GM12878 (cell line): ENCODE results near the gene DENND1C. TPM values are rescaled to one million over a fixed set of nuclear protein-coding genes. Genes with fewer than 3 reads are reported as not detected.
A peak's percentile ranks its signal among the peaks of the same experiment; 100 is the strongest.

ENCODE experiments used
- ATAC-seq: fragments of 200-7000 bp; cut with Tn5 transposase; 3 replicates; pipeline ENCODE4 v1.9.1; 2020; ENCODE audit warnings: mild to moderate bottlenecking, moderate library complexity
- BruUV-seq: library from RNA; stranded (reverse); fragments of 400-500 nt; replicated peaks from 2 replicates; lab custom pipeline; 2021; lab: Mats Ljungman, UMichigan
- CTCF ChIA-PET: fragments of 300-600 bp; sonication (Branson Sonifier 250); formaldehyde crosslinking; extraction: SDS; loops from one replicate; lab custom pipeline; 2021; ENCODE audit warnings: inconsistent platforms; lab: Yijun Ruan, JAX
- POLR2A ChIA-PET: fragments of 350-600 bp; formaldehyde crosslinking; extraction: SDS; loops from one replicate; lab custom pipeline; 2021; ENCODE audit warnings: inconsistent platforms; lab: Charles Lee
- RAD21 ChIA-PET: fragments of 300-600 bp; sonication (Branson Sonifier 250); formaldehyde crosslinking; loops from one replicate; lab custom pipeline; 2023; ENCODE audit warnings: antibody characterized with exemption; ENCODE audit not compliant: unreplicated experiment; lab: Charles Lee
- SMC1A ChIA-PET: fragments of 300-600 bp; sonication (Branson Sonifier 250); formaldehyde crosslinking; loops from one replicate; lab custom pipeline; 2023; ENCODE audit not compliant: unreplicated experiment, uncharacterized antibody; lab: Charles Lee
- DNase-seq: peaks from one replicate; pipeline ENCODE4 v3.0.0-alpha.2; 2011; ENCODE audit warnings: low read depth, low spot score
- FAIRE-seq: peaks from 3 replicates; lab custom pipeline; 2011; peaks lifted over from hg19 to GRCh38; lab: Jason Lieb, UNC
- H2AFZ ChIP-seq: 2 replicates; pipeline ENCODE4 v1.6.0; 2011; ENCODE audit warnings: low read depth, low read length, control low read depth; ENCODE audit not compliant: control insufficient read depth
- H3K27ac ChIP-seq: 2 replicates; pipeline ENCODE4 v1.5.1; 2011; ENCODE audit warnings: control low read depth; ENCODE audit not compliant: control insufficient read depth, insufficient read depth
- H3K27me3 ChIP-seq, 2 experiments: replicated peaks in 1 of 2; 2 replicates each; pipeline versions ENCODE4 v1.6.0 to v1.6.1; 2011; ENCODE audit warnings: low read length in 1 of 2; ENCODE audit not compliant: control insufficient read depth in 2 of 2, insufficient read depth in 2 of 2
- H3K36me3 ChIP-seq, 2 experiments: 2 replicates each; pipeline ENCODE4 v1.5.1; 2011; ENCODE audit warnings: low read length in 1 of 2; ENCODE audit not compliant: control insufficient read depth in 2 of 2, insufficient read depth in 2 of 2
- H3K4me1 ChIP-seq: 2 replicates; pipeline ENCODE4 v1.6.1; 2011; ENCODE audit warnings: mild to moderate bottlenecking, low read length, moderate library complexity, mixed read lengths; ENCODE audit not compliant: control insufficient read depth, insufficient read depth
- H3K4me2 ChIP-seq: 2 replicates; pipeline ENCODE4 v1.6.0; 2011; ENCODE audit warnings: control low read depth; ENCODE audit not compliant: control insufficient read depth, insufficient read depth
- H3K4me3 ChIP-seq: fragments of 200-600 bp; sonication (generic); 2 replicates; pipeline ENCODE4 v1.5.1; 2016
- H3K79me2 ChIP-seq: 2 replicates; pipeline ENCODE4 v1.6.0; 2011; ENCODE audit warnings: low read length; ENCODE audit not compliant: control insufficient read depth, insufficient read depth
- H3K9ac ChIP-seq: 2 replicates; pipeline ENCODE4 v1.8.0; 2011; ENCODE audit warnings: low read length, control low read depth, mixed read lengths; ENCODE audit not compliant: control insufficient read depth, insufficient read depth
- H3K9me3 ChIP-seq: replicated peaks from 3 replicates; pipeline ENCODE4 v1.5.1; 2011; ENCODE audit warnings: mild to moderate bottlenecking, low read length; ENCODE audit not compliant: control insufficient read depth, insufficient read depth
- H4K20me1 ChIP-seq: 2 replicates; pipeline ENCODE4 v1.6.0; 2011; ENCODE audit not compliant: control insufficient read depth, insufficient read depth
- BMI1 ChIP-seq: fragments of 450-650 bp; IDR thresholded peaks from 2 replicates; pipeline ENCODE4 v1.6.1; 2016; ENCODE audit warnings: mild to moderate bottlenecking, moderate library complexity, borderline replicate concordance
- FOXK2 ChIP-seq: fragments of 450-650 bp; IDR thresholded peaks from 2 replicates; pipeline ENCODE4 v1.6.1; 2017; ENCODE audit warnings: mild to moderate bottlenecking, moderate library complexity
- KLF5 ChIP-seq: fragments of 450-650 bp; IDR thresholded peaks from 2 replicates; pipeline ENCODE4 v1.6.1; 2014; ENCODE audit warnings: mild to moderate bottlenecking; ENCODE audit not compliant: partially characterized antibody
- MXI1 ChIP-seq: fragments of 150-350 bp; IDR thresholded peaks from 2 replicates; pipeline ENCODE4 v1.6.1; 2011; ENCODE audit warnings: low read depth, mild to moderate bottlenecking, inconsistent platforms, low read length, improper control_type of control experiment
- NFXL1 ChIP-seq: fragments of 450-650 bp; IDR thresholded peaks from 2 replicates; pipeline ENCODE4 v1.6.1; 2017; ENCODE audit warnings: antibody characterized with exemption, mild to moderate bottlenecking, borderline replicate concordance
- NFYA ChIP-seq: IDR thresholded peaks from 2 replicates; pipeline ENCODE4 v1.6.1; 2011; ENCODE audit warnings: low read depth, mild to moderate bottlenecking, low read length, improper control_type of control experiment, borderline replicate concordance
- POLR2A ChIP-seq: IDR thresholded peaks from 2 replicates; pipeline ENCODE4 v1.6.1; 2011; ENCODE audit warnings: low read depth, mild to moderate bottlenecking, low read length
- RAD51 ChIP-seq: fragments of 450-650 bp; IDR thresholded peaks from 2 replicates; pipeline ENCODE4 v1.6.1; 2016; ENCODE audit warnings: moderate library complexity, mild to moderate bottlenecking, inconsistent platforms
- RELA ChIP-seq: fragments of 450-650 bp; IDR thresholded peaks from 2 replicates; pipeline ENCODE4 v1.8.0; 2014; ENCODE audit warnings: borderline replicate concordance; ENCODE audit not compliant: partially characterized antibody
- SMAD5 ChIP-seq: IDR thresholded peaks from 2 replicates; pipeline ENCODE4 v1.6.1; 2016; ENCODE audit warnings: antibody characterized with exemption, low read depth
- SREBF1 ChIP-seq: IDR thresholded peaks from 2 replicates; pipeline ENCODE4 v1.6.1; 2012; ENCODE audit warnings: mild to moderate bottlenecking, low read length
- WRNIP1 ChIP-seq: IDR thresholded peaks from 2 replicates; pipeline ENCODE4 v1.6.1; 2011; ENCODE audit warnings: low read depth, low read length, improper control_type of control experiment, borderline replicate concordance
- YY1 ChIP-seq: IDR thresholded peaks from 2 replicates; pipeline ENCODE4 v1.6.1; 2011; ENCODE audit warnings: low read depth, mild to moderate bottlenecking, low read length
- WGBS: methylation state at CpG from one replicate; pipeline ENCODE4 v1.1.6; 2016; ENCODE audit warnings: low lambda C conversion rate; ENCODE audit not compliant: insufficient replicate concordance, insufficient coverage; ENCODE audit errors: missing lambda C conversion rate; 5-methylcytosine and 5-hydroxymethylcytosine counted together
- in situ Hi-C: fragments of 300-500 bp; cut with MboI; formaldehyde crosslinking; loops from 9 replicates; pipeline ENCODE4 v1.14.3; 2018; ENCODE audit warnings: mixed read lengths
- intact Hi-C: fragments of 100-400 bp; cut with micrococcal nuclease; formaldehyde crosslinking; loops from one replicate; pipeline ENCODE4 v1.14.2; 2022; ENCODE audit not compliant: unreplicated experiment
- polyA plus RNA-seq, 11 experiments: library from polyadenylated mRNA; depleted of rRNA in 4 of 11; unstranded in 6 of 11; stranded (reverse) in 5 of 11; fragments of >200 nt; fragmentation: Nextera tagmentation in 4 of 11; fragmentation: Illumina TruSeq in 1 of 11; extraction: Ambion mirVana in 4 of 11; extraction: Trizol in 1 of 11; gene quantifications; 1 replicate in 1 of 11; 2 replicates in 10 of 11; pipeline versions ENCODE4 v1.2.1 to v1.2.3, GENCODE V29; 2011 to 2016; ENCODE audit warnings: inconsistent platforms in 2 of 11, missing spikeins in 2 of 11, low read depth in 1 of 11
- total RNA-seq, 4 experiments: library from RNA; depleted of rRNA in 3 of 4; stranded (reverse); fragments of >200 nt in 3 of 4; fragmentation: Illumina TruSeq in 1 of 4; extraction: Trizol in 1 of 4; gene quantifications; 2 replicates each; pipeline versions ENCODE4 v1.2.1 to v1.2.3, GENCODE V29; 2013 to 2021
- TF ChIP-seq, protein P1 (sequence below): fragments of 450-650 bp; IDR thresholded peaks from 2 replicates; pipeline ENCODE4 v1.6.1; 2017; ENCODE audit warnings: mild to moderate bottlenecking, low read depth, inconsistent platforms; ENCODE audit not compliant: poor library complexity, severe bottlenecking
- TF ChIP-seq, protein P2 (sequence below): IDR thresholded peaks from 2 replicates; pipeline ENCODE4 v1.6.1; 2011; ENCODE audit warnings: borderline replicate concordance, low read depth, mild to moderate bottlenecking, moderate library complexity, mixed read lengths, low read length; ENCODE audit not compliant: insufficient read depth; ENCODE audit errors: extremely low read length
- TF ChIP-seq, protein P3 (sequence below): fragments of 450-650 bp; IDR thresholded peaks from 2 replicates; pipeline ENCODE4 v1.6.1; 2016; ENCODE audit warnings: mild to moderate bottlenecking, moderate library complexity, borderline replicate concordance

Gene DENND1C
- total and polyA plus RNA-seq, 10 of the 15 experiments (the other 5 are each of a cell fraction or from before 2014, with no cell fraction given): 2.4 to 54.3 (median 32.7) TPM

DNA sequence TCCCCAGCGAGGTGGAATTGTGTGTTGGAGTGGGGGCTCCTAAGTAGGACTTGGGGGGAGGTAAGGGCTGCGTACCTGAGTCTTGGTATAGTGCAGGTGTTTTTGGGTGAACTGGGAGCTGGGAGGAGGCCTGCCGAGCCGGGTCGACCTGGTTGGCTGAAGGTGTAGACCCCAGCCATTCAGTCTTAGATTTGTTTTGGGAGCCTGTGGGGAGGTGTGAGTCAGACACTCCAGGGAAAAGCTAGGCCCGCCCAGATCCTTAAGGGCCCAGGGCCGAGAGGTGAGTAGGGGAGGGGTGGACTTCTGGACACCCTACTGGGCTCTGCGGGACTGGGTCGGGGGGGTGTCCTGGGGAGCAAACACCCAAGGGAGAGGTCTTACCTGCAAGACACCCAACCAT lies 16.6 kb downstream of the DENND1C start (continued):
- TF ChIP-seq RELA (no peak), MXI1 (no peak), FOXK2 (no peak), SREBF1 (no peak), KLF5 (no peak), SMAD5 (no peak), NFYA (no peak)

DNA sequence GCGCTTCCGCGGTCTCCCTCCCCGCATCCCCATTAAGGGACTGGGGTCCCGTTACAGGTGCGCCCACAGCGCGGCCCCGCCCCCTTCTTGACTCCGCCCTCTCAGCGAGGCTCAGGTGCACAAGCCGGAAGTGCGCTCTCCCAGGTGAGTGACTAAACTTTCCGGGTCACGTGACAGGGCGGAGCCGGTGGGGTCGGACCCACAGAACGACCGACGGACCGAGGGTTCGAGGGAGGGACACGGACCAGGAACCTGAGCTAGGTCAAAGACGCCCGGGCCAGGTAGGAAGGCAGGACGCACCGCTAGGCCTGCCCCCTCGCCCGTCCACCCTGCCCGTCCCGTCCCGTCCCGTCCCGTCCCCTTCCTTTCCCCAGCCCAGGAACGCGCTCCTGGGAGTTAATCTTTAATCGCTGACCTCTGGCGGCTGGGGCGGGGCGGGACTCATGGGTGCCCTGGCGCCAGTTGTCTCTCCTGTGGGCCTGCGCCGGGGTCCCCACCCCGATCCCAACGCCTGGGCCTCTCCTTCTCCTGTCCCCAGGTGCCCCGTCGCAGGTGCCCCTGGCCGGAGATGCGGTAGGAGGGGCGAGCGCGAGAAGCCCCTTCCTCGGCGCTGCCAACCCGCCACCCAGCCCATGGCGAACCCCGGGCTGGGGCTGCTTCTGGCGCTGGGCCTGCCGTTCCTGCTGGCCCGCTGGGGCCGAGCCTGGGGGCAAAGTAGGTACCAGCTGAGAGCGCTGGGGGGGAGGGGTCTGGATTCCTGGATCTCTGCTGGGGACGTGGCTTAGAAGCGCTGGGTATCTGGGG lies 17.3 kb downstream of the DENND1C start, which contains the start of gene CRB3:
CRB3 (plus strand) TSS at position 202 of the 804 bp plus-strand sequence; CDS start at position 633, 431 bp downstream.
- Histone ChIP-seq H3K36me3 (no peaks in the 10 kb centered on the region; a peak in 1 of 4 replicates), H3K27ac (no peak within 1 kb of the TSS), H2AFZ (peak within 1 kb of the TSS; percentile 28; the same call in 1 of the 2 replicates), H3K4me1 (no peaks in the 10 kb centered on the region), H3K9ac (no peak within 1 kb of the TSS), H3K4me3 (no peak within 1 kb of the TSS; the same call in 1 of the 2 replicates), H4K20me1 (no peaks in the 10 kb centered on the region), H3K9me3 (no peaks in the 10 kb centered on the region), H3K79me2 (peaks cover 2% of the 10 kb centered on the region), H3K27me3 (no peaks in the 10 kb centered on the region), H3K4me2 (peak within 1 kb of the TSS; percentile 59)
- ChIA-PET RAD21 (no interaction called here), CTCF (interaction anchor here (0.9 kb wide), 1 partner anchor 17 kb away, joined by 4 read pairs; no protein-coding TSS in a partner anchor), SMC1A (no interaction called here), POLR2A (no interaction called here)
- intact Hi-C loops: no loop called here
- no TSS peak for BruUV-seq
- FAIRE-seq (no peak), DNase-seq (no peak), ATAC-seq (no peak)
- 42% methylated on average over 56 of the region's 65 CpGs for WGBS
- in situ Hi-C loops: no loop called here
- no peak for TF ChIP-seq NFXL1
- TF ChIP-seq, protein P1, sequence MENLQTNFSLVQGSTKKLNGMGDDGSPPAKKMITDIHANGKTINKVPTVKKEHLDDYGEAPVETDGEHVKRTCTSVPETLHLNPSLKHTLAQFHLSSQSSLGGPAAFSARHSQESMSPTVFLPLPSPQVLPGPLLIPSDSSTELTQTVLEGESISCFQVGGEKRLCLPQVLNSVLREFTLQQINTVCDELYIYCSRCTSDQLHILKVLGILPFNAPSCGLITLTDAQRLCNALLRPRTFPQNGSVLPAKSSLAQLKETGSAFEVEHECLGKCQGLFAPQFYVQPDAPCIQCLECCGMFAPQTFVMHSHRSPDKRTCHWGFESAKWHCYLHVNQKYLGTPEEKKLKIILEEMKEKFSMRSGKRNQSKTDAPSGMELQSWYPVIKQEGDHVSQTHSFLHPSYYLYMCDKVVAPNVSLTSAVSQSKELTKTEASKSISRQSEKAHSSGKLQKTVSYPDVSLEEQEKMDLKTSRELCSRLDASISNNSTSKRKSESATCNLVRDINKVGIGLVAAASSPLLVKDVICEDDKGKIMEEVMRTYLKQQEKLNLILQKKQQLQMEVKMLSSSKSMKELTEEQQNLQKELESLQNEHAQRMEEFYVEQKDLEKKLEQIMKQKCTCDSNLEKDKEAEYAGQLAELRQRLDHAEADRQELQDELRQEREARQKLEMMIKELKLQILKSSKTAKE: no peak
- TF ChIP-seq RELA: no peak
- no peak for TF ChIP-seq POLR2A
- no peak for TF ChIP-seq YY1
- no peak for TF ChIP-seq WRNIP1
- TF ChIP-seq RAD51: peak; percentile 70; the same call in 1 of the 2 replicates
- TF ChIP-seq BMI1: no peak
- TF ChIP-seq, protein P2, sequence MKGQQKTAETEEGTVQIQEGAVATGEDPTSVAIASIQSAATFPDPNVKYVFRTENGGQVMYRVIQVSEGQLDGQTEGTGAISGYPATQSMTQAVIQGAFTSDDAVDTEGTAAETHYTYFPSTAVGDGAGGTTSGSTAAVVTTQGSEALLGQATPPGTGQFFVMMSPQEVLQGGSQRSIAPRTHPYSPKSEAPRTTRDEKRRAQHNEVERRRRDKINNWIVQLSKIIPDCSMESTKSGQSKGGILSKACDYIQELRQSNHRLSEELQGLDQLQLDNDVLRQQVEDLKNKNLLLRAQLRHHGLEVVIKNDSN: peak; percentile 82
- TF ChIP-seq, protein P3, sequence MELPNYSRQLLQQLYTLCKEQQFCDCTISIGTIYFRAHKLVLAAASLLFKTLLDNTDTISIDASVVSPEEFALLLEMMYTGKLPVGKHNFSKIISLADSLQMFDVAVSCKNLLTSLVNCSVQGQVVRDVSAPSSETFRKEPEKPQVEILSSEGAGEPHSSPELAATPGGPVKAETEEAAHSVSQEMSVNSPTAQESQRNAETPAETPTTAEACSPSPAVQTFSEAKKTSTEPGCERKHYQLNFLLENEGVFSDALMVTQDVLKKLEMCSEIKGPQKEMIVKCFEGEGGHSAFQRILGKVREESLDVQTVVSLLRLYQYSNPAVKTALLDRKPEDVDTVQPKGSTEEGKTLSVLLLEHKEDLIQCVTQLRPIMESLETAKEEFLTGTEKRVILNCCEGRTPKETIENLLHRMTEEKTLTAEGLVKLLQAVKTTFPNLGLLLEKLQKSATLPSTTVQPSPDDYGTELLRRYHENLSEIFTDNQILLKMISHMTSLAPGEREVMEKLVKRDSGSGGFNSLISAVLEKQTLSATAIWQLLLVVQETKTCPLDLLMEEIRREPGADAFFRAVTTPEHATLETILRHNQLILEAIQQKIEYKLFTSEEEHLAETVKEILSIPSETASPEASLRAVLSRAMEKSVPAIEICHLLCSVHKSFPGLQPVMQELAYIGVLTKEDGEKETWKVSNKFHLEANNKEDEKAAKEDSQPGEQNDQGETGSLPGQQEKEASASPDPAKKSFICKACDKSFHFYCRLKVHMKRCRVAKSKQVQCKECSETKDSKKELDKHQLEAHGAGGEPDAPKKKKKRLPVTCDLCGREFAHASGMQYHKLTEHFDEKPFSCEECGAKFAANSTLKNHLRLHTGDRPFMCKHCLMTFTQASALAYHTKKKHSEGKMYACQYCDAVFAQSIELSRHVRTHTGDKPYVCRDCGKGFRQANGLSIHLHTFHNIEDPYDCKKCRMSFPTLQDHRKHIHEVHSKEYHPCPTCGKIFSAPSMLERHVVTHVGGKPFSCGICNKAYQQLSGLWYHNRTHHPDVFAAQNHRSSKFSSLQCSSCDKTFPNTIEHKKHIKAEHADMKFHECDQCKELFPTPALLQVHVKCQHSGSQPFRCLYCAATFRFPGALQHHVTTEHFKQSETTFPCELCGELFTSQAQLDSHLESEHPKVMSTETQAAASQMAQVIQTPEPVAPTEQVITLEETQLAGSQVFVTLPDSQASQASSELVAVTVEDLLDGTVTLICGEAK: no peak
